HFF-Myc (cell line): ENCODE data around the gene GMFB.

Experiments used
- DNase-seq: peaks from one replicate; pipeline ENCODE4 v3.0.0-alpha.2; 2011; ENCODE audit warnings: low read depth; ENCODE audit errors: extremely low read depth
- H3K4me3 ChIP-seq: replicated peaks from 2 replicates; pipeline ENCODE4 v1.5.1; 2011; ENCODE audit warnings: low read depth, mild to moderate bottlenecking, control low read depth, low read length
- TF ChIP-seq, protein P1 (sequence below): IDR thresholded peaks from 2 replicates; pipeline ENCODE4 v1.5.1; 2012; ENCODE audit warnings: mild to moderate bottlenecking, low read depth, low read length, control low read depth; ENCODE audit errors: missing control alignments

GMFB gene

GRCh38 chr14:54488646-54489317 lies at the start of gene GMFB:
GMFB (minus strand) TSS chr14:54488980; CDS start chr14:54488927, 53 bp downstream.
- H3K4me3 ChIP-seq = peak within 1 kb of the TSS; percentile 90
- DNase-seq = peak; percentile 57

GRCh38 chr14:54538055-54538454 lies 49.3 kb upstream of the GMFB start:
- TF ChIP-seq, protein P1, sequence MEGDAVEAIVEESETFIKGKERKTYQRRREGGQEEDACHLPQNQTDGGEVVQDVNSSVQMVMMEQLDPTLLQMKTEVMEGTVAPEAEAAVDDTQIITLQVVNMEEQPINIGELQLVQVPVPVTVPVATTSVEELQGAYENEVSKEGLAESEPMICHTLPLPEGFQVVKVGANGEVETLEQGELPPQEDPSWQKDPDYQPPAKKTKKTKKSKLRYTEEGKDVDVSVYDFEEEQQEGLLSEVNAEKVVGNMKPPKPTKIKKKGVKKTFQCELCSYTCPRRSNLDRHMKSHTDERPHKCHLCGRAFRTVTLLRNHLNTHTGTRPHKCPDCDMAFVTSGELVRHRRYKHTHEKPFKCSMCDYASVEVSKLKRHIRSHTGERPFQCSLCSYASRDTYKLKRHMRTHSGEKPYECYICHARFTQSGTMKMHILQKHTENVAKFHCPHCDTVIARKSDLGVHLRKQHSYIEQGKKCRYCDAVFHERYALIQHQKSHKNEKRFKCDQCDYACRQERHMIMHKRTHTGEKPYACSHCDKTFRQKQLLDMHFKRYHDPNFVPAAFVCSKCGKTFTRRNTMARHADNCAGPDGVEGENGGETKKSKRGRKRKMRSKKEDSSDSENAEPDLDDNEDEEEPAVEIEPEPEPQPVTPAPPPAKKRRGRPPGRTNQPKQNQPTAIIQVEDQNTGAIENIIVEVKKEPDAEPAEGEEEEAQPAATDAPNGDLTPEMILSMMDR = no peak
- no peak for DNase-seq
- H3K4me3 ChIP-seq = no peak overlapping the region

More at GRCh38 chr14:54488646-54489317, at the start of gene GMFB:
- TF ChIP-seq, protein P1 = peak; percentile 54

DNA sequence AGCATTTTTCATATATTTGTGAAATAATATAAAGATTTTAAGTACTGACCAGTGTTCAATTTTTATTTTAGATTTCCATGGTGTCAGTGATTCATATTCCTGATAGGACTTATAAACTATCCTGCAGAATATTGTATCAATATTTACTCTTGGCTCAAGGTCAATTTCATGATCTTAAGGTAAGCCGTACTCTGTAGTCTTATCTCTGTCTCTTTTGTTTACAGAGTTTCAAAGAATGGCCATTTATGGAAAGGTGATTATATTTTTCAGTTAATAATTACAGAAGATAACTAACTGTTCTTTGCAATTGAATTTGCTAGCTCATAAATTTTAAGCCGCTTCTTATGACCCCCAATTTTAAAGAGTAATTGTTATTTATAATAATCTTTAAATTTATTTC lies 48.9 kb upstream of the GMFB start:
- H3K4me3 ChIP-seq = no peak overlapping the region
- DNase-seq = no peak
- TF ChIP-seq, protein P1 = no peak

DNA sequence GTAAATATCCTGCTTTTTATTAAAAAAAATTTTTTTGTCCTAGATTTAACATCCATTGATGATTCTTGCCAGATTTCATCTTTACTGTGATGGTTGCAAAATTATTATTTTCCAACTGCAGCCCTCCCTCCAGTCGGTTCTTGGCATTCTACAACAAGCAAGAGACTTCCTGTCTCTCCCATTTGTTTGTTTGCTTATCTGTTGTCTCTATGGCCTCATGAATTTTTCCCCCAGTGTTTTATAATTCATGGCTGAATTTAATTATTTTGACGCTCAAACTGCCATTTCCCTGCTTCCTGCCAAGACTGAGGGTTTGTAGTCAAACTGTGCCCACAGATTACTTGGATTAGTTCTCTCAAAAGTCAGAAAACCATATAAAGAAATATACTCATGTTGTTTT lies 46.9 kb upstream of the GMFB start:
- TF ChIP-seq, protein P1 = no peak
- no peak for DNase-seq

GRCh38 chr14:54535126-54535525 lies 46.3 kb upstream of the GMFB start:
- TF ChIP-seq, protein P1 = no peak
- H3K4me3 ChIP-seq = no peak overlapping the region
- no peak for DNase-seq

More for the DNA sequence above, 46.9 kb upstream of the GMFB start:
- no peak overlapping the region for H3K4me3 ChIP-seq

GRCh38 chr14:54533100-54533499 lies 44.3 kb upstream of the GMFB start:
- TF ChIP-seq, protein P1 = no peak
- no peak for DNase-seq
- no peak overlapping the region for H3K4me3 ChIP-seq
